HG03064 (cell line): Measurements from ENCODE around the gene GALNT2.

Experiments used
- ATAC-seq: cut with Tn5 transposase; IDR thresholded peaks from one replicate; pipeline ENCODE4 v1.9.1; 2021; ENCODE audit warnings: low read depth; ENCODE audit not compliant: unreplicated experiment

GALNT2 gene

DNA sequence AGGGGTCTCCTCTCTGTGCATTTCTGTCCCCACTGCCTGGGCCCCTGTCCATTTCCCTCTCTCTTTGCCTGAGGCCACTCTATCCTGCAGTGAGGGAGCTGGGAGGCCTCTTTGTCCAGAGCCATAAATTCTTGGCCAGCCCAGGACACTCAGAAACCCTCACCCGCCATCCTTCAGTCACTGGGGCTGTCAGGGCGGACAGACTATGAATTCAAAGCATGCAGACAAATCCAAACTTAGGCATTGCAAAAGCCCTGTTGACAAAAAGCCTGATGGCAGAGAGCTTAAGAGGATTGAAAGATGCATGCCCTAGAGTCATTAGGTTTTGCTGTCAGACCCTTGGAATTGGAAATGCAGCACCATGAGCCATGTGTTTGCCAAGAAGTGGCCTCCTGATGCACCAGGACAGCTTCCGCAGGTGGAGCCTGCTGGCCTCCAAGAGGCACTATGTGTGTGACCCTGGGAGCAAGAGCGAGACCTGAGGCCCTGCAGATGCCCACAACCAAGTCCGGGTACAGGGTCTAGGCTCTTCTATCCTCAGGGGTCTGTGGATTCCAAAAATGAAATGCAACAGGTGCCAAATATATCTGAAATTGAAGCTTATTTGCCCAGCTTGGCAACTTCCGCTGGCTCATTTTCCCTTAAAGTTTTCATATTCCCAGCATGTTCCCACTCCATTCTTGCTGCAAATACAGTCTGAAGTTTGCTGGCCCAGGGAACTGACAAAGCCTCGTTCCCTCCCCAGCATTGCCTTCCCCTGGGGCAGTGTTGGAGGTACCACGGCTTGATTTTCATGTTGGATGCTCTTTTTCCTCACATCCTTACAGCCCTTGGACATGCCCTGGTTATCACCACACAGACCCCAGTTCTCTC is 181.2 kb downstream of the GALNT2 start:
- ATAC-seq = no peak

GRCh38 chr1:230248889-230249270 is 181.8 kb downstream of the GALNT2 start:
- ATAC-seq = no peak

DNA sequence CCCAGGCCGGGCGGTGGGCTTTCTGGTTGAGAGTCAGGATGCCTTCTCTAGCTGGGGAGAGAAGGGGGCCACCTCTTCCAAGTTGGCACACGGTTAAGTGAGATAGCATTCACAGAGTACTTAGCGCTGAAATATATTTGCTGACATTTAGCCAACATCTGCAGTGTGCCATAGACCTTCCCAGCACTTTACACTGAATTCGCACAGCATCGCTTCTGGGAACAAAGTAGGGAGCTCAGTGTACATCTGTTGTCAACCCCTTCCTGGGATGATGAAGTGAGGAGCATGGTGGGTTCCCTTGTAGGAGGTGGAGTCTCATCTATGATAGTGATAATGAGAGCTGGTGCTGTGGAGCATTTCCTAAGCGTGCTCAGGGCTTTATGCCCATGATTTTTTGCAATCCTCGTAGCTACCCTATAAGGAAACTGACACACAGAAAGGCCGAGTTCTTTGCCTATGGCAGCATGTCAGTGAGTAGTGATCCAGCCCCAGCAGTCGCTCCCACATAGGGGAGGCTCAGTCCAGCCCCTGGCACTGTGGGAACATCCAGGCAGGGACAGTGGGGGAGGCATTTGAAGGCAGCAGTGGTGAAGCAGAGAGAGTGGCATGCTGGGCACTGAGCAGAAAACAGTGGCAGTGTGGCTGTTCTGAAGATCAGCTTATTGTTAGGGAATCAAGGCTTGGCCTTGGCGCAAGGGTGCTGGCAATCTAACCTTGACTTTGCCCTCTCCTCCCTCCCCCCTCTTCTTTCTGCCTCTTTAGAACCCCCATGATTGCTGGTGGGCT is 182.8 kb downstream of the GALNT2 start:
- ATAC-seq = no peak

- ATAC-seq = no peak
Measured at GRCh38 chr1:230250666-230251065, 183.6 kb downstream of the GALNT2 start.

DNA sequence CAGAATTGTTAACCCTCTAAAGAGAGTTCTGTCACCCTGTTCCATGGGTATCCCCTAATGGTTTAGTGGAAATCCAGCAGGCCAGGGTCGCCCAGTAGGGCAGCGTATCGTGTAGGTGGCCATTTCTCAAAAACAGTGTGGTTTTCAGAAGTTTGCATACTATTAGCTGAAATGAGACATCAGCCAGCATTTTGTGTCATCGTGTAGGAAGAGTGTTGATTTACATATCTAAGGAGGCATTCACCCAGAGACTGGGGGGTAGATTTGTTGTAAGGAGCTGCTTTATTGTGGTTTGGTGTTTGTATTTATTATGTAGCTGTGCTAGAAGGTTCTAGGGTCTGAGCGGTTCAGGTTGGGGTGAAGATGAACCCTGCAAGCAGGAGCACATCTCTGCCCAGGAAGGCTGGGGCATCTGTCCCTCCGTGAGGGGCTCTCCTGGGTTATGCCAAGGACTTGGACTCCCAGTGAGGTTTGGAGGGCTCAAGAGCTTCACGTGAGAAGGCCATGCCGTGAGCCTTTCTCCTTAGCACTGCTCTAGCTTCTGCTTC is 184.7 kb downstream of the GALNT2 start:
- ATAC-seq = no peak

DNA sequence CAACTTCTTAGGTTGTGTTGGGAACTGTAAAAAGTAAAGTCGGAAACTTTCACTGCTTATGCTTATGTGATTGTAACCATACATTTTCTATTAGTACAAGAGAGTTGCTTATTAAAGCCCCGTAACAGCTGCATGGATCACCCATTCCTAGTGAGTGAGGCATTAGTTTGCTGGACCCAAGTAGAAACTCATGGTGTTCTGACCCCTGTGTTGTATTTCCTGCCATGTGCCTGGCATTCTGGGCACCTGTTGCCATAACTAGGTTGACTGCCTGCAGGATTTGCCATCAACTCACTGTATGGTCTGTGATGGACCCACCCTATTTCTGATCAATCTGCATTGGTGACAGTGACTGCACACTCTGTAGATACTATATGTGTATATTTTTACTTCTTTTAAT is 186.1 kb downstream of the GALNT2 start:
- ATAC-seq = no peak

DNA sequence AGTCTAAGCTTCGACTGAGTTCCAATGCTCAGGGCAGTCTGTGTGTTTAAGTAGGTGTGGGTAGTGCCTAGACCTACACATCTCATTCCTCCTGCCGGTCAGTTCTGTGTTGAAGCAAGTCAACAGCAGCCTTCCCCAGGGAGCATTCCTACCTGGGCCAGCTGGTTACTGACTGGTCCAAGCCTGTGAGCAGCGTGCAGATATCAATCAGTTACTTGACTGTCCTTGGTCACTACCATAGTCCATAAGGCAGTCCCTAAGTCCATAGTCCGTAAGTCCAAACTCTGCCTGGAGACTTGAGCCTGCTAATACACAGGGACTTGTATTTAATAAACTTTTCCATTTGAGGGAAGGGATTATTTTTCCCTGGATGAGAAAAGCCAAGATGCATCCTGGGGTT is 187.2 kb downstream of the GALNT2 start:
- no peak for ATAC-seq

GRCh38 chr1:230255116-230255515 is 188.1 kb downstream of the GALNT2 start:
- no peak for ATAC-seq

DNA sequence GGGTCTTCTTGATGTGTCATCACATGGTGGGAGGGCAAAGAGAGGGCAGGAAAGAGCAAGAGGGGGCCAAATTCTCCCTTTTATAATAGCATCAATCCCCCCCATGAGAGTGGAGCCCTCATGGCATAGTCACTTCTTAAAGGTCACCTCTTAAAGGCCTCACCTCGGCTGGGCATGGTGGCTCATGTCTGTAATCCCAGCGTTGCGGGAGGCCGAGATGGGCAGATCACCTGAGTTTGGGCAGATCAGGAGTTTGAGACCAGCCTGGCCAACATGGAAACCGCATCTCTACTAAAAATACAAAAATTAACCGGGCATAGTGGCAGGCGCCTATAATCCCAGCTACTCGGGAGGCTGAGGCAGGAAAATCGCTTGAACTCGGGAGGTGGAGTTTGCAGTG is 189.0 kb downstream of the GALNT2 start:
- ATAC-seq = no peak

DNA sequence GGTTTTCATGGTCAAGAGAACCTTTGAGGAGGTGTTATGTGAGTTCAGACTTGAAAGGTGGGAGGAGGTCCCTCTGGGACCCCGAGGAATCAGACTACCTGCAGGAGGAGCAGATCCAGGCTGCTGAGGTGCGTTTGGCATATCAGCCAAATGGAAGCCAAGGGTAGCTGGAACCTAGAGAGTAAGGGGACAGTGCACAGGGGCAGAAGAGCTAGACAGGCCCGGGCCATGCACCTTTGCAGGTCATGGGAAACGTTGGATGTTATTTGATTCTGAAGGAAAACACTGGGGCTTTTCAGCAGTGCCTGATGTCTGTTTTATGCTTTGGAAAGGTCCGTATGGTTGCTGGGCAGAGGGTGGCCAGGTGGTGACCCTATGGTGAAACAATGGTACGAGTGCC is 189.9 kb downstream of the GALNT2 start:
- ATAC-seq = no peak

- ATAC-seq = no peak
Measured at GRCh38 chr1:230259621-230260020, 192.6 kb downstream of the GALNT2 start.

DNA sequence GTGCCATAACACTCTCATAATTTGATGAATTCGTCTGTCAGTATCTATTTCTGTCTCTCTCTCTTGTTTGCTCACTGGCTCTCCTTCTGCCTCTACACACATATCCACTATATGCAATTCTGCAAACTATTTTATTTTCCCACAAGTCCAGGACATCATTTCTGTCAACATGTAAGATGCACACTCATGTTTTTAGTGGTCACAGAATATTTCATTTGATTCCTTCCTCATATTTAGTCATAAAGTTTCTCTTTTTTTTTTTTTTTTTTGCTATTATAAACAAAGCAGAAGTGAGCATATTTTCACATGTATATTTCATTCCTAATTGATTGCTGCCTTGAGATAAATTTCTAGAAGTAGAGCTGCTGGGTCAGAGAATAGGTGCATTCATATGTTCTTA is 193.8 kb downstream of the GALNT2 start:
- no peak for ATAC-seq

DNA sequence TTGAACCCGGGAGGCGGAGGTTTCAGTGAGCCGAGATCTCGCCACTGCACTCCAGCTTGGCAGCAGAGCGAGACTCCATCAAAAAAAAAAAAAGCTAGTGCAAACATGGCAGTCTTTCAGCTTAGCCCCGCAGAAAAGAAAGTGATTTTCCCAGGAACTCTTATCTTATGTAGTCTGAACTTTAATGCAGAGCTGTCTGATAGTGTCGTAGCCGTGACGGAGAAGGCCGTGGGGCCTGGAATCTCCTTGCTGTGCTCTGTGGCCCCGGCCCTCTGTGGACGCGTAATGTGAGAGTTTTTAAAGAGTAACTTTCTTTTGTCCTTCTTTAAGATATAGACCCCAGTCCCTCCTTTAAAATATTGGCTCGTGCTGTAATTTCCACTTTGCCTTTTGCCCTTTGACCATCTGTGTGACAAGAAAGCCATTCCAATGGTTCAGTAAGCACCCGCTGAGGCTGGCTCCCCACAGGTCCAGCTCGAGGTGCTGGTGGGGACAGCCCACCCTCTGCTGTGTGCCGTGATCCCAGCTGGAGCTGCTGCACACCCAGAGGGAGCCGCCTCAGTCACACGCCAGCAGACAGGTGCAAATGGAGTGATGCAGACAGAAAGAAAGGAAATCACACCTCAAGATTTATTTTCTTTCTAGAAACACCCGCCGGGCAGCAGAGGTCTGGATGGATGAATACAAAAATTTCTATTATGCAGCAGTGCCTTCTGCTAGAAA is 195.1 kb downstream of the GALNT2 start:
- no peak for ATAC-seq

- no peak for ATAC-seq
Measured at GRCh38 chr1:230262867-230263567, 196.0 kb downstream of the GALNT2 start.

DNA sequence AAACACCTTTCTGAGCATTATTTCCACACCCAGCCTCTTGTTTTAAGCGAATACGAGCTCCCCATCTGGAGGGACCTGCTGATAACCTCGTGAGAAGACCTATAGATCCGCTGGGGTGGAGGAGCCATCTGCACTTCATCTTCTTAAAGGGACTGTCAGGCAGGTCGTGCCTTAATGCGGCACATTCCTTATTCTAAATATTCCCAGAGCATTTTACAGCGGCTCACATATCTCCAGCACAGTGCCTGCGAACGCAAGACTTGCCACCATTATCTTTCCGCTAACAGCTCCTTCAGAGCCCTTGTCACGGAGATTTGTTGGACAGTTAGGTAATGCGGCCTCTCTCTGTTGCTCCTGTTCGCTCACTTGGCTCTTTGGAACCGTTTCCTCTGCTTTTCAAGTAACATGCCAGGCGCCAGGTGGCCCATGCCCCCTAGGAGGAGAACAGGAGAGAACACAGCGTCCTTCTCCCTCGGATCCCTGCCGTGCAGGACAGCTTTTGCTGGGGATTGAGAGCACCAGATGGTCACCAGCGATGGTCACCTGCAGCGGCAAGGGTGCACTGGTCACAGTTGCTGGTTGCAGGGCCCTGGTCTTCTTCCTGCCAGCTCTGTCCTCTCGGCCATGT is 196.6 kb downstream of the GALNT2 start:
- ATAC-seq = no peak

DNA sequence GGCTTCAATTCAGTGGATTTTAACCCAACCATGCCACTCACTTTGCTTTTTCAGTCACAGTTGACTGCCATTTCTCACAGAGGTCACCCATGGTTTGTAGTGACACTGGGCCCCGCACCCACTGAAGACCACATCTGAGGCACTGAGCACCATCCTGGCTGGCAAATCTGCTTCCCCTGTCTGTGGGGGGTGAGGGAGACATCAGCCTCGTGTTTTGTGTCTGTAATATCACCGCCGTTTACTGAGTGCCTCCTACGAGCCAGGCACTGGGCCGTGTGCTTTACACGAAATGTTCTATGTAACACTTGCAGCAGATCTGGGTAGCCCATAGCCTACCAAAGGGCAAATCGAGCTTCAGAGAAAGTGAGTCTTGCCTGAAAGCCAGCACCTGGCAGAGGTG is 197.3 kb downstream of the GALNT2 start:
- no peak for ATAC-seq

DNA sequence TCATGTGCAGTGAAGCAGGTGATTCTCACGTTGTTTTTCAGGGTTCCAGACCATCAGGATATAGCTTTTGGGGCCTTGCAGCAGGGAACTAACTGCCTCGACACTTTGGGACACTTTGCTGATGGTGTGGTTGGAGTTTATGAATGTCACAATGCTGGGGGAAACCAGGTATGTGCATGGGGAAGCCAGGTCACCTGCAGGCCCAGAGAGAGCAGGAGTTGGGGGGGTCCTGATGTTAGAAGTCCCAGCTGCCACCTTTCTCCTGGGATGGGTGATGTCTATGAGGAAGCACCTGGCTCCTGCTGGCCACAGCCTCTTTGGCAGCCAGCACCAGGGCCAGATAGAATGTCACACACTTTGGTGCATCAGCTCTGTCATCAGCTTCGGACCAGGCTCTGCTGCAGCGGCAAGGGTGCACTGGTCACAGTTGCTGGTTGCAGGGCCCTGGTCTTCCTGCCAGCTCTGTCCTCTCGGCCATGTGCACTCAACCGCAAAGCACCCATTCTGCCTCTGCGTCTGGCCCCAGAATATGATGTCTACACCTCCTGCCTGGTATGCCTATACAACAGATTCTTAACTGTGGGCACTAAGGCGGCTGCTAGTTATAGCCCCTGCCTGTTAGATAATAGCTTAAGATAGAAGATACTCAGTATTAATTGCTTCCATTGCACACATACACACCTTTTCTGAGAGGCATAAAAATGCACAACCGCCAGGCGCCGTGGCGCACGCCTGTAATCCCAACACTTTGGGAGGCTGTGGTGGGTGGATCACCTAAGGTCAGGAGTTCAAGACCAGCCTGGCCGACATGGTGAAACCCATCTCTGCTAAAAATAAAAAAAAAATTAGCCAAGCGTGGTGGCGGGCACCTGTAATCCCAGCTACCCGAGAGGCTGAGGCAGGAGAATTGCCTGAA is 198.4 kb downstream of the GALNT2 start:
- no peak for ATAC-seq

- no peak for ATAC-seq
Measured at GRCh38 chr1:230266456-230266855, 199.4 kb downstream of the GALNT2 start.
